CD4-positive, alpha-beta T cell (primary cell): Measurements from ENCODE around the gene ZNF354C. TPM values are rescaled to one million over a fixed set of nuclear protein-coding genes. Genes with fewer than 3 reads are reported as not detected.
"Not testable (repeated sequence)": the region's sequence is repeated elsewhere in the genome, so short reads cannot be mapped to it uniquely, and the experiment has no call there.

Source experiments
- ATAC-seq: fragments of 200-7000 bp; cut with Tn5 transposase; one replicate; pipeline ENCODE4 v1.10.0; 2022; ENCODE audit warnings: mild to moderate bottlenecking; ENCODE audit not compliant: poor library complexity
- CTCF ChIA-PET: fragments of 350-600 bp; sonication (Branson Sonifier 250); formaldehyde crosslinking; loops from one replicate; lab custom pipeline; 2021; ENCODE audit warnings: antibody characterized with exemption, inconsistent platforms; lab: Charles Lee
- POLR2A ChIA-PET: fragments of 350-600 bp; sonication (Branson Sonifier 250); formaldehyde crosslinking; loops from one replicate; lab custom pipeline; 2021; ENCODE audit warnings: antibody characterized with exemption, inconsistent platforms; lab: Charles Lee
- DNase-seq, 14 experiments: peaks; one replicate each; pipeline ENCODE4 v3.0.0-alpha.2; 2013 to 2020; ENCODE audit warnings: mixed read lengths in 2 of 14
- H3K27ac ChIP-seq, 2 donors: one replicate each; pipeline versions ENCODE4 v1.5.1 to v1.7.0; 2013; ENCODE audit warnings: low read length in 2 of 2, low read depth in 1 of 2, mild to moderate bottlenecking in 1 of 2
- H3K27me3 ChIP-seq, 2 experiments: 1 replicate in 1 of 2; 2 replicates in 1 of 2; pipeline versions ENCODE4 v1.6.1 to v1.7.0; 2013; ENCODE audit warnings: low read length in 2 of 2, control low read depth in 1 of 2, mild to moderate bottlenecking in 1 of 2, moderate library complexity in 1 of 2; ENCODE audit not compliant: insufficient read depth in 2 of 2, control insufficient read depth in 1 of 2
- H3K36me3 ChIP-seq: one replicate; pipeline ENCODE4 v1.6.1; 2013; ENCODE audit warnings: low read length, control low read depth; ENCODE audit not compliant: insufficient read depth
- H3K4me1 ChIP-seq: one replicate; pipeline ENCODE4 v1.6.1; 2013; ENCODE audit warnings: low read length, control low read depth; ENCODE audit not compliant: insufficient read depth
- H3K4me3 ChIP-seq: one replicate; pipeline ENCODE4 v1.5.1; 2013; ENCODE audit warnings: mild to moderate bottlenecking, low read length, moderate library complexity
- H3K9me3 ChIP-seq, 2 experiments: 1 replicate in 1 of 2; 2 replicates in 1 of 2; pipeline versions ENCODE4 v1.6.1 to v1.7.0; 2013; ENCODE audit warnings: low read length in 2 of 2, mild to moderate bottlenecking in 2 of 2, control low read depth in 1 of 2, moderate library complexity in 1 of 2; ENCODE audit not compliant: control insufficient read depth in 1 of 2, insufficient read depth in 1 of 2
- H3K27ac Mint-ChIP-seq: one replicate; pipeline ENCODE4 v1.8.0; 2020; ENCODE audit warnings: mixed read lengths
- H3K27me3 Mint-ChIP-seq: one replicate; pipeline ENCODE4 v1.8.0; 2021; ENCODE audit warnings: mixed read lengths
- H3K36me3 Mint-ChIP-seq: one replicate; pipeline ENCODE4 v1.8.0; 2021; ENCODE audit warnings: low read depth, mixed read lengths
- H3K4me1 Mint-ChIP-seq: one replicate; pipeline ENCODE4 v1.8.0; 2021; ENCODE audit warnings: low read depth, mixed read lengths
- H3K4me3 Mint-ChIP-seq: one replicate; pipeline ENCODE4 v1.8.0; 2020; ENCODE audit warnings: mild to moderate bottlenecking, mixed read lengths
- H3K9me3 Mint-ChIP-seq: one replicate; pipeline ENCODE4 v1.8.0; 2020; ENCODE audit warnings: mixed read lengths
- intact Hi-C, 2 experiments: fragments of 100-400 bp; cut with DNase I in 1 of 2; cut with micrococcal nuclease in 1 of 2; formaldehyde crosslinking; loops; one replicate each; pipeline versions ENCODE4 v1.15.1 to v1.9.0; 2023 to 2025; cut with DNase I, micrococcal nuclease
- total RNA-seq, 174 experiments: library from RNA in 2 of 174; stranded (reverse) in 2 of 174; gene quantifications; one replicate each; pipeline ENCODE4 v1.2.3 and lab custom pipeline; 2021 to 2026
- TF ChIP-seq, protein P1 (sequence below): fragments of 200-600 bp; IDR thresholded peaks from one replicate; pipeline ENCODE4 v1.8.0; 2022; ENCODE audit warnings: antibody characterized with exemption, mild to moderate bottlenecking

ZNF354C gene
- total RNA-seq, 2 experiments from 2014 or later, result 2.5 to 2.9 TPM

DNA sequence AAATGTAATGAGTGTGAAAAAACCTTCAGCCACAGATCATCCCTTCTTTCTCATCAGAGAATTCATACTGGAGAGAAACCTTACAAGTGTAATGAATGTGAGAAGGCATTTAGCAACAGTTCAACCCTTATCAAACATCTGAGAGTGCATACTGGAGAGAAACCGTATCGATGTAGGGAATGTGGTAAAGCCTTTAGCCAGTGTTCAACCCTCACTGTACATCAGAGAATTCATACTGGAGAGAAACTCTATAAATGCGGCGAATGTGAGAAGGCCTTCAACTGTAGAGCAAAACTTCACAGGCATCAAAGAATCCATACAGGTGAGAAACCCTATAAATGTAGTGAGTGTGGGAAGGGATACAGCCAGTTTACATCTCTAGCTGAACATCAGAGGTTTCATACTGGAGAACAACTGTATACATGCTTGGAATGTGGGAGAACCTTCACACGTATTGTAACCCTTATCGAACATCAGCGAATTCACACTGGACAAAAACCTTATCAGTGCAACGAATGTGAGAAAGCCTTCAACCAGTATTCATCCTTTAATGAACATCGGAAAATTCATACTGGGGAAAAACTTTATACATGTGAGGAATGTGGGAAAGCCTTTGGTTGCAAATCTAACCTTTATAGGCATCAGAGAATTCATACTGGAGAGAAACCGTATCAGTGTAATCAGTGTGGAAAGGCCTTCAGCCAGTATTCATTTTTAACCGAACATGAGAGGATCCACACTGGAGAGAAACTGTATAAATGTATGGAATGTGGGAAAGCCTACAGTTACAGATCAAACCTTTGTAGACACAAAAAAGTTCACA is 19.2 kb downstream of the ZNF354C start:
- H3K4me1 Mint-ChIP-seq, result no peaks in the 10 kb centered on the region
- H3K27me3 Mint-ChIP-seq, result no peaks in the 10 kb centered on the region
- ChIA-PET POLR2A (interaction anchor here (0.6 kb wide), 1 partner anchor 95 kb away, joined by 3 read pairs; no protein-coding TSS in a partner anchor), CTCF (no interaction called here)
- H3K36me3 Mint-ChIP-seq, result peaks cover 91% of the 10 kb centered on the region
- no peak overlapping the region for H3K4me3 Mint-ChIP-seq
- peaks cover 36 to 94% of the 10 kb centered on the region in 2 experiments for H3K9me3 ChIP-seq
- no peaks in the 10 kb centered on the region for H3K27me3 ChIP-seq
- ATAC-seq, result no peak
- H3K27ac ChIP-seq, result no peak overlapping the region
- no peak overlapping the region for H3K4me3 ChIP-seq
- no peaks in the 10 kb centered on the region for H3K4me1 ChIP-seq
- H3K36me3 ChIP-seq, result peaks cover 46% of the 10 kb centered on the region
- intact Hi-C loops, result no loop called here
- TF ChIP-seq, protein P1, sequence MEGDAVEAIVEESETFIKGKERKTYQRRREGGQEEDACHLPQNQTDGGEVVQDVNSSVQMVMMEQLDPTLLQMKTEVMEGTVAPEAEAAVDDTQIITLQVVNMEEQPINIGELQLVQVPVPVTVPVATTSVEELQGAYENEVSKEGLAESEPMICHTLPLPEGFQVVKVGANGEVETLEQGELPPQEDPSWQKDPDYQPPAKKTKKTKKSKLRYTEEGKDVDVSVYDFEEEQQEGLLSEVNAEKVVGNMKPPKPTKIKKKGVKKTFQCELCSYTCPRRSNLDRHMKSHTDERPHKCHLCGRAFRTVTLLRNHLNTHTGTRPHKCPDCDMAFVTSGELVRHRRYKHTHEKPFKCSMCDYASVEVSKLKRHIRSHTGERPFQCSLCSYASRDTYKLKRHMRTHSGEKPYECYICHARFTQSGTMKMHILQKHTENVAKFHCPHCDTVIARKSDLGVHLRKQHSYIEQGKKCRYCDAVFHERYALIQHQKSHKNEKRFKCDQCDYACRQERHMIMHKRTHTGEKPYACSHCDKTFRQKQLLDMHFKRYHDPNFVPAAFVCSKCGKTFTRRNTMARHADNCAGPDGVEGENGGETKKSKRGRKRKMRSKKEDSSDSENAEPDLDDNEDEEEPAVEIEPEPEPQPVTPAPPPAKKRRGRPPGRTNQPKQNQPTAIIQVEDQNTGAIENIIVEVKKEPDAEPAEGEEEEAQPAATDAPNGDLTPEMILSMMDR, result no peak
- peaks cover 26% of the 10 kb centered on the region for H3K9me3 Mint-ChIP-seq
- no peak overlapping the region for H3K27ac Mint-ChIP-seq
- no peak for DNase-seq

DNA sequence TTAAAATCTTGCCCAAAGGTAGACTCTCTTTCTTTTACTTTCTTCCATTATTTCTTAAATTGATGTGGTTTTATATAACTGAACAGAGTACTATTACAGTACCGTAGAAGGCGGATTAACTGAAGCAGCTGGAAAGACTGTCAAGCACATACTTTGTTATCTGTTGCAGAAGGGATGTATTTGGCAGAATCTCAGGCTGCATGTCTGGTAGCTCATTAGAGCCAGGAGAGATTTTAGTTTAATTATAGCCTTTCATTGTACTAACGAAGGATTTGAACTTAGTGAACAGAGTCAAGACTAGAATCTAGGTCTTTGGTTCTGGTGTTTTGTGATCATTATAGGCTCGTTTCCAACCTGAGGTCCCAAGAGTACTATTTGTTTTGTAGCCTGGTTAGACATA is 20.6 kb downstream of the ZNF354C start:
- intact Hi-C loops, result no loop called here
- Histone ChIP-seq H3K27ac (no peak overlapping the region), H3K36me3 (peaks cover 39% of the 10 kb centered on the region), H3K27me3 (no peaks in the 10 kb centered on the region), H3K9me3 (peaks cover 27 to 98% of the 10 kb centered on the region in 2 experiments), H3K4me3 (no peak overlapping the region), H3K4me1 (no peaks in the 10 kb centered on the region)
- H3K4me1 Mint-ChIP-seq, result no peaks in the 10 kb centered on the region
- ChIA-PET CTCF (no interaction called here), POLR2A (interaction anchor here (1.0 kb wide), 1 partner anchor 21 kb away, joined by 4 read pairs; the partner anchor contains the start of gene ZNF354C)
- ATAC-seq (no peak), DNase-seq (no peak)
- H3K4me3 Mint-ChIP-seq, result no peak overlapping the region
- TF ChIP-seq, protein P1, result no peak
- peaks cover 26% of the 10 kb centered on the region for H3K9me3 Mint-ChIP-seq
- H3K27me3 Mint-ChIP-seq, result no peaks in the 10 kb centered on the region
- peaks cover 88% of the 10 kb centered on the region for H3K36me3 Mint-ChIP-seq
- H3K27ac Mint-ChIP-seq, result no peak overlapping the region

DNA sequence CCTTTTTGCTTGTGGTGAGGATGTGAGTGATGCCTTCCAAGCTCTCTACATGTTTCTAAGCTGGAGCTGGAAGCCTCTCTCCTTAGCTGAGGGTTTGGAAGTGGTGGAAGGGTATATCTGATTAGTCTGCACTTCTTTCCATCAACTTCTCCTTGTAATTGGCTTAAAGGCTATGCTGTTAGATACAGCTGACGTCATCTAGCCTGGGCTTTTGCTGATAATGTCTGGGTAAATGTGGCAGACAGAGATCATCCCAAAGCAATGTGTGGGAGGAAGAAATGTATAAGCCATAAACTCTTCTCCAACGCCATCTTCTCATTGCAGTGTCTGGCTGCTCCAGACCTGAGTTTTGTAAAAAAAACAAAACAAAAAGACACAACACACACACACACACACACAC is 29.3 kb downstream of the ZNF354C start:
- ChIA-PET CTCF (no interaction called here), POLR2A (no interaction called here)
- Mint-ChIP-seq H3K27me3 (no peaks in the 10 kb centered on the region), H3K27ac (no peak overlapping the region), H3K4me1 (no peaks in the 10 kb centered on the region), H3K36me3 (peaks cover 68% of the 10 kb centered on the region), H3K9me3 (peaks cover 38% of the 10 kb centered on the region), H3K4me3 (no peak overlapping the region)
- H3K4me3 ChIP-seq, result no peak overlapping the region
- DNase-seq, result no peak
- H3K27me3 ChIP-seq, result no peaks in the 10 kb centered on the region
- peaks cover 17 to 94% of the 10 kb centered on the region in 2 experiments for H3K9me3 ChIP-seq
- H3K4me1 ChIP-seq, result no peaks in the 10 kb centered on the region
- H3K27ac ChIP-seq, result no peak overlapping the region
- ATAC-seq, result no peak
- intact Hi-C loops, result no loop called here
- no peaks in the 10 kb centered on the region for H3K36me3 ChIP-seq
- TF ChIP-seq, protein P1, result no peak

DNA sequence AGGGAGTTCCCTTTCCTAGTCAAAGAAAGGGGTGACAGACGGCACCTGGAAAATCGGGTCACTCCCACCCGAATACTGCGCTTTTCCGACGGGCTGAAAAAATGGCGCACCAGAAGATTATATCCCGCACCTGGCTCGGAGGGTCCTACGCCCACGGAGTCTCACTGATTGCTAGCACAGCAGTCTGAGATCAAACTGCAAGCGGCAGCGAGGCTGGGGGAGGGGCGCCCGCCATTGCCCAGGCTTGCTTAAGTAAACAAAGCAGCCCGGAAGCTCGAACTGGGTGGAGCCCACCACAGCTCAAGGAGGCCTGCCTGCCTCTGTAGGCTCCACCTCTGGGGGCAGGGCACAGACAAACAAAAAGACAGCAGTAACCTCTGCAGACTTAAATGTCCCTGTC is 41.1 kb downstream of the ZNF354C start:
- CTCF ChIA-PET, ATAC-seq, DNase-seq: not testable (repeated sequence)

More for the DNA sequence above, 41.1 kb downstream of the ZNF354C start:
- H3K27ac ChIP-seq, POLR2A ChIA-PET, H3K4me1 Mint-ChIP-seq, H3K4me3 ChIP-seq, intact Hi-C loops, H3K4me3 Mint-ChIP-seq, H3K27ac Mint-ChIP-seq, H3K9me3 Mint-ChIP-seq, H3K27me3 ChIP-seq, H3K4me1 ChIP-seq, H3K36me3 ChIP-seq, H3K27me3 Mint-ChIP-seq: not testable (repeated sequence)
- peaks cover 27 to 29% of the 10 kb centered on the region in 2 experiments for H3K9me3 ChIP-seq
- peaks cover 18% of the 10 kb centered on the region for H3K36me3 Mint-ChIP-seq
